Activated CD8-positive, alpha-beta memory T cell treated with anti-CD3 and anti-CD28 coated beads for 1 hour (primary cell): ENCODE data around the gene C2orf92.
"Not testable (repeated sequence)": the region's sequence is repeated elsewhere in the genome, so short reads cannot be mapped to it uniquely, and the experiment has no call there.

Source experiments
- DNase-seq, 2 donors: peaks; one replicate each; pipeline ENCODE4 v3.0.0-alpha.2; 2020; ENCODE audit warnings: low read depth in 1 of 2; ENCODE audit errors: extremely low read depth in 1 of 2

The C2orf92 gene

DNA sequence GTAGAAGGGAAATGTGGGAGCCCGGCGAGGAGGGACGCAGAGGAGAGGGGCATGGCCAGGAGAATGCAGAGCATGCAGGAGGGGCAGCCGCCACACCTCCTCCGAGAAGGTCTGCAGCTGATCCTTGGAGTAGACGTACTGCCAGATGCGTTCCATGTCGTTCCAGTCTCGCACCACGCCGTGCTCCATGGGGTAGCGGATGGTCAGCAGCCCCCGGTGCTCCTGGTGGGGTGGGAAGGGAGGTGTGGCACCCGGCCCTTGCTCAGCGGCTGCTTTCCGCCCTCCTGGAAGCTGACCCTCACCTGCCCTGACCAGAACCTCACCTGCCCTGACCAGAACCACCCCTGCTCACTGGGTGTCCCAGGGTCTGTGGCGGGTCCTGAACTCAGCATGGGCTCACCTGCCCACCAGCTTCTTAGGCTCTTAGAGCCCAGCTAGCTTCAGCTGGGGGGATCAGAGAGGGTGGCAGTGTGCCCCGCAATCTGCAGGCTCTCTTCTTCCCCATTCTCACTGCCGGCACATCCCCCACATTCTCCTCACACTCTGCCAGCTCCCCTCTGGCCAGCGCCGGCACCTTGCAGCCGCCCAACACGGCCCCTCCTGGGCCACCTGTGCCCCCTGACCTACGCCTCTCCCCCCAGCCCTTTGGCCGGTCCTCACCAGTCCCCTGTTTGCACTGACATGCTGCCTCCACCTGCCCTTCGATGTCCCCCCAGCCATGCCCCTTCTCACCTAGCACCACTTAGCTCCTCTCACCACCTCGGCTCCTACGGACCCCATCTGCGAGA, 10.1 kb upstream of the C2orf92 start:
- DNase-seq = no peak

DNA sequence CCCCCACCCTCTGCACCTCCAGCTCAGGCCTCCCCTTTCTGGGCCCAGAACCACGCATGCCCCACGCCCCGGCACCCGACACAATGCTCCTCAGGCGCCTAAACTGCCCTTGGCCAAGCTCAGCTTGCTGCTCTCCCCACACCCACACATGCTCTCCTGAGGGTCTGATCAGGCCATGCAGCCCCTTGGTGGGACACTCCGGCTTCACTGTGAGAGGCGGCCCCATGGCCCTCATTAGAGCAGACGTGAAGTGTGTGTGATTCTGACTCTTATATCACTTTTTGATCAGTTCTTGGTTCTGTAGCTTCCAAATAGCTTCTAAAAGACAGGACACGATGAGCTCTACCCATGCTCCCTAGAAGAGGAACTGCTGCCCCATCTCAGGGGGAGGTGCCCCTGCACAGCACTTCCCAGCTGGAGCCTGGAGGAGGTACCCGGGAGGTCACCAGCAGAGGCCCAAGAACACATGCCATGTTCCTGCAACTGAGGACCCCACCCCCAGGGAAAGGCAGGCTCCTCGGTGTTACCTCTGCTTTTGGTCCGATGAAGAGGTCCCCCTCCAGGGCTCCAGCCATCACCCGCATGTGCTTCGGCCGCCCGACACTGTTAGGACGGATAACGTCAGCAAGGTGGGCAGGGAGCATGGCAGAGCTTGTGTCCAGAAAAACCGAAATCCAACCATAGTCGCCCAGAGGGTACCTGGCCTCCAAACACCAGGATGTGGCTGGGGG, 9.3 kb upstream of the C2orf92 start:
- no peak for DNase-seq

DNA sequence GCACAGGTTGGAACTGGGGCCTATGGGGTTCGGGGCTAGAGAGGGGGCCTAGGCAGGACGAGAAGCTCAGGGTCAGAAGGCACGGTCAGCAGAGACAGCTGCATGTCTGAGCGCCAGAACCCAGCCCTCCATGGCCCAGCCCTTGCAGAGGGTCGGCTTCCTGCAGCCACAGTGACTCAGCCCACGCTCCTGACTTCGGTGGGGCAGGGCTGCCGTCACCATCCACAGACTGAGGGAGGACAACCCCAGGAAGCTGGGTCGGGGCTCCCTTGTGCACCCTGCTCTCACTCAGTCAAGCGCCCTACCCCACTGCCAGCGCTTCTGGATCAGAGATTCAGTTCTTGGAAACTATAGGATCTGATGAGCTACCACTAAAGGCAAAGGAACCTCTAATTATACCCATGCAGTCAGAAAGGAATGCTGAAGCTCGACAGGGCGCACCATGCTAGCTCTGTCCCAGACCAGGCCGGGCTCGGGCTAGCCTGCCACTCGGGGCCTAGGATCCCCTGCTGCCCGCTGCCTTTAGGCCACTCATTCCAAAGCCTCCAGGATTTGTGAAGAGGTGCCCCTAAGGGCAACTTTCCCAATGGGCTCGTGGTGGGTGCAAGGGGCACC, 8.6 kb upstream of the C2orf92 start:
- DNase-seq = no peak

DNA sequence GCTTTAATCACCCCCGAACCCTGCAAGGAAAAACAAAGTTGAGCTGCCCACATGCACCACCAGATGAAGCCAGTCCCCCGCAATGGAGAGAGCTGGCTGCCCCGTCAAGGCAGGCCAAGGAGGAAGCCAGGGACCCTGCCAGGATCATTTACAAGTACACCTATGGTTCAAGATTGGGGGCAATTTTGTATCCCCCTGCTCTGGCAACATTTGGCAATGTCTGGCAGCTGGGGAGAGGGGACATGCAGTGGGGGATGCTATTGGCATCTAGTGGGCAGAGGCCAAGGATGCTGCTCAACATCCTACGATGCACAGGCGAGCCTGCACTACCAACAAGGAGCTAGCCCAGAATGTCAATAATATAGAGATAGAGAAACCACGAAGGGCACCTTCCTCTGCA, 7.6 kb upstream of the C2orf92 start:
- no peak for DNase-seq

DNA sequence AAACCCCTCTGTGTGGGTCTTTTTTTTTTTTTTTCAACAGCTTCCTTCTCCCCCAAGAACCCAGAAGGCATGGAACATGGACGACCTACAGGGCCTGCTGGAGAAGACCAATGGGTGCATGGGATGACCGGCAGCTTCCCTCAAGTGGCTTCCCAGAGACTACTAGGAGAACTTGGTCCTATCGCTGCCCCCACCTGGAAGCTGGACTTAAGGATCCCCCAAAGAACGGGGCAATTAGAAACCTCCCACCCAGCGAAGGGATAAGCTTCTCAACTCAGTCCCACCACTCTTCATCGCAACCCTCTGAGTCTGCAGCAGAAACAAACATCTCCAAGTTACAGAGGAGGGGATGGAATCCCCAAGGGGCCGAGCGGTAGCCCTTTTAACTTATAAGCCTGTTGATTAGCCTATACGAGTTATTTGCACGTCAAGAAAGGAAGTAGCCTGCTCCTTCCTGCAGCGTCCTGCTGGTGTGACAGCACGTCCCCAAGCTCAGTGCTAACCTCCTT, 7.1 kb upstream of the C2orf92 start:
- no peak for DNase-seq

DNA sequence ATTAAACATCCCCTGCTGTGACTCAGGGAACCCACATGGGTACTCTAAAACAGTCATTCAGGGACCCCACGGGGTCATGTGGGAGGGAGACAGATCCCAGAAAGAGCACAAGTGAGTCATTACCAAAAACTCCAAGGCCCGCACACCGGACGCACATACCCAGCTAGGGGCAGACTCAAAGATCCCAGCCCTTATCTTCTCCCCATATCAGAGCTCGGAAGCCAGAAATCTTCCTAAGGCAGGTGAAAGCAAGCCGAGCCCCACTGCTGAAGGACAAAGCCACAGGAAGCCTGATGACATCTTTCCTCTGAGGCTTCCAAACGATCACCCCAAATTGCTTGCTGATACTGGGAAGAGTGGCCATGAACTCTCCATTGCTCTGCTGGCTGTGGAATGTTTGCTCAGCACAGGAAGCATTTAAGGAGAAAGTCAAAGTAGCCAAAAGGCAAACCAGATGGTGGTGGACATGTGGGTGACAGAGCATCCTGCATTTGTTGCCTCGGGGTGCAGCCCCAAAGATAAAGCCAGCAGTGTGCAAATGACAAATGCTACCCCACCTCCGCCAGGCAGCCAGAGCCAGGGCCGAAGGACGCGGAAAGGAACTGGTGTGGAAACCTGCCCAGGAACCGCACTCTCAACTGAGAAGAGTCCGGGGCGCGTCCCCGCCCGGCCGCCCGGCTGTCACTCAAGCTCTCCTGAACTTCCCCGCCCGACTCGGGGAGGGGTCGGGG, 6.5 kb upstream of the C2orf92 start:
- DNase-seq = peak in 1 of 2 donors; percentile 29

DNA sequence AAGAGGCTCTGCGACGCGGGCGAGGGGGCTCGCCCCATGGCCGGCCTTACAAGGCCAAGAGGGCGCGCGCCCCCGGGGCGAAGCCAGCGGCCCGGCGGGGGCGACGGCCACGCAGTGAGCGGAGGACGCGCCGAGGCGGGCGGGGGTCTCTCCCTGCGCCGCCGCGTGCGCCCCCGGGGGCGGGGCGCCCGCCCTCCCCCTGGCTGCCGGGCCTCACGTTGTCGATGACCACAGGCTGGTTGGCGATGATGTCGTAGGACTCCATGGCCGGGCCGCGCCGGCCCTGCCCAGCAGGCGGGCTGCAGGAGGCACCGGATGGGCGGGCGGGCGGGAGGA, 5.9 kb upstream of the C2orf92 start:
- DNase-seq = no peak

DNA sequence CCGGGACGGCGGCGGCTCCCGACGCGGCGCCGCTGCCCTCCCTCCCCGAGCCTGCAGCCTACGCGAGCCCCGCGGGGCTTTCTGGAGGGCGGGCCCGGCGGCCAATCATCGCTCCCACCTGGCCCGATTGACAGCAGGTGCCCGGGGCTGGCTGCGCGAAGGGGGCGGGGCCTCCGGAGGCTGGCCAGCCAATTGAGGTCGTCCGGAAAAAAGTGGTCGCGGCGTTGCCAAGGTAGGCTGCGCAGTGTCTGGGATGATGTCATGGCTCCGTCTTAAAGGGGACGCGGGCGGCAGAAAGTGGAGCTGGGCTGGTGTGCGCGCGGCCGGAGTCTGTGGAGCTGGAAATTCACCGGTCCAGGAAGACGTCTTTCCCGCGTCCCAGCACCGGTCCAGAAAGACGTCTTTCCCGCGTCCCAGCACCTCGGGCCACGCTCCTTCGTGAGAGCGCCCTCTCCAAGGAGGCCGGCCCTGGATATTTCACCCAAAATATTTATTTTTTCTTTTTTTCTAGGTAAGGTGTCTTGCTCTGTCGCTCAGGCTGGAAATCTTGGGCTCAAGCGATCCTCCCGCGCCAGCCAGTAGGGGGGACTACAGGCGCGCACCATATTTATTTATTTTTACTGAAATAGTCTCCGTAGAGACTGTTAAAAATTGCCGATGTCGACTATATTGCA, 5.4 kb upstream of the C2orf92 start, which contains the start of gene ACTR1B:
TSS of gene ACTR1B (minus strand) at position 83 of the 674 bp plus-strand sequence. CDS start 154 bp downstream, outside the sequence.
- peak; percentile 94 to 95 for DNase-seq

DNA sequence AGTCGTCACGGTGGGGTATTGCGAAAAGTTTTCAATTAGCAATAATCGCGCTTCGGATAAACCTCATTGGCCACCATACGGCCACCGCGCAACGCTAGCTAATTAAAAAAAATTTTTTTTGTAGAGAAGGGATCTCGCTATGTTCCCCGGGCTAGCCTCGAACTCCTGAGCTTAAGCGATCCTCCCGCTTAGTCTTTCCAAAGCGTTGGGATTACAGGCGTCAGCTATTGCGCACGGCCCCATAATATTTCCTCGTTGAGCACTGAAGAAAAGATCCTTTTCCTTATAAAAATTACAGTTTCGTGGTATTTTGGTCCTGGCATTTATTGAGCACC, 4.9 kb upstream of the C2orf92 start:
- no peak for DNase-seq

DNA sequence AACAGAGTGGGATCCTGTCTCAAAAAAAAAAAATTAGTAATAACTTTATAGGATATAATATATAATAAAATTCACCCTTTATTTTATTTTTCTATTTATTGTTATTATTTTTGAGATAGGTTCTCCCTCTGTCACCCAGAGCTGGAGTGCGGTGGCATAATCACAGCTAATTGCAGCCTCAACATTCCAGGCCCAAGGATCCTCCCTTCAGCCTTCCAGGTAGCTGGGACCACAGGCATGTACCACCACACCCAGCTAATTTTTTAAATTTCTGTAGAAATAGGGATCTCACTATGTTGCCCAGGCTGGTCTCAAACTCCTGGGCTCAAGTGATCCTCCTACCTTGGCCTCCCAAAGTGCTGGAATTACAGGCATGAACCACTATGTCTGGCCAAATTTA, 958 bp downstream of the C2orf92 start:
- DNase-seq = no peak

DNA sequence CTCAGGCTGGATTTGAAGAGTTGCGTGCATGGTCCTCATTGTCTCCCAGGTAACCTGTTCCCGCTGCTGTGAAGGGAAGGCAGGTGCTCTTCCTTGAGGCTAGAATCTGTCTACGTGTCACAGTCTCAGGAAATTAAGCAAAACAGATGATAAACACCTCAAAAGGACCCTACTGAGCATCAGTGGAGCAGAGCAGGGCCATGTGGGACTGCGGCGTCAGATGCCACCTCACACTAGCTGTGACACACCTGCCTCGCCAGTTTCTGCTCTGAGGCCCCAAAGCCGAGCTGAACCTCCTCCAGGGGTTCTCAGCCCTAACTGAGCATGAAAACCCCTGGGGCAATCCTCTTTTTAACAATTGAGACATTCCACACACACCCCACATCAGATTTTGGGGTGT, 2.0 kb downstream of the C2orf92 start:
- DNase-seq = no peak

DNA sequence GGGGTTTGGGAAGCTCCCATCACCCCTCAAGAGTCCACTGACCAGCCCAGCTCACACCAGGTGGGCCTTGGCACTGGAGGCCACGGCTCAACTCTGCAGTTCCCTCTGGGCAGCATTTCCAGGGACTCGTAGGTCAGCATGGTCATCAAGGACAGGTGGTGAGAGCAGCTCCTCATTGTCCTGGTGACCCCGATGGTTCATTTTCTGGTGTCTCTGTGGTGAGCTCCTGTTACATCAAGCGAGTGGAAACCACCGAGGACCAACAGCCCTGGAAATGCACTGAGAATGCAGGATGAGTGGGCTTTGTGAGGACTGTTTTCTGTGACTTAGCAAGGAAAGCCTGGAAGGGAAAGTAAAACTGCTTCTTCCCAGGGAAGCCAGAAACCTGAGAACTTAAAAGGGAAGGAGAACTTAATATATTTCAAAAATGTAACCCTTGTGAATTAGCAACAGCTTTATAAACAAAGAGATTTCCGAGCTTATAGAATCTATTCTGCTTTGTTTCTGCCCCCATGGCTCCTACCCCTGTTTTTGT, 3.2 kb downstream of the C2orf92 start:
- not testable (repeated sequence) for DNase-seq

DNA sequence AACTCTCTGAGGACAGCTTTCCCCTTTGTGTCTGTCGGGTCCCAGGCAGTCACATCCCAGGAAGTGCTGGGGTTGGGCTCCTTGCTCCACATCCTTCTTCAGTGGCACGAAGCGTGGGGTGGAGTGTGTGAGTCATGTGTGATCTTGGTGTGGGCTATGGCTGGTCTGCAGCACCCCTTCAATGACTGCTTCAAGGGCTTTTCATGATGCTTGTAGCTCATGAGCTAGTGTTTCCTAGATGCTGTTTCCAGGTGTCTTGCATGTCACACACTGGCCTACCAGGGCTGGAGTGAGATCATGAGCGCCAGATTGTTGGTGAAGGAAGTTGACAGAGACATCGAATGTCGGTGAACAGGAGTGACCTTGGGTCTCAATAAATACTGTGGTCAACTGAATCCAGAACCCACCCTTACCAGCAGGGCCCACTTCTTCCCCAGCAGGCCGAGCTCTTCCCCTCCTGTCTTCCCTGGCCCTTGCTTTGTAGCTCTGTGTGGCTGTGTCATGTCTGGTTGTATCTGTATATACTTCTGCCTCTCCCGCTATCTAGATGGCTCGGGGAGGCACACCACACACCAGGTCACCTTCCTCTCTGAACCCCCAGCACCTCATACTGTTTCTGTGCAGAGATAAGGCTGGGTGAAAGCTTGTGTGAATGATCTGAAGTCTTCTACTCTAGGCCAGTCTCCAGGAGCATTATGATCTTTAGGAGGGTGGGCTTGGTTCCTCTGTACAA, 3.8 kb downstream of the C2orf92 start:
- DNase-seq = no peak

DNA sequence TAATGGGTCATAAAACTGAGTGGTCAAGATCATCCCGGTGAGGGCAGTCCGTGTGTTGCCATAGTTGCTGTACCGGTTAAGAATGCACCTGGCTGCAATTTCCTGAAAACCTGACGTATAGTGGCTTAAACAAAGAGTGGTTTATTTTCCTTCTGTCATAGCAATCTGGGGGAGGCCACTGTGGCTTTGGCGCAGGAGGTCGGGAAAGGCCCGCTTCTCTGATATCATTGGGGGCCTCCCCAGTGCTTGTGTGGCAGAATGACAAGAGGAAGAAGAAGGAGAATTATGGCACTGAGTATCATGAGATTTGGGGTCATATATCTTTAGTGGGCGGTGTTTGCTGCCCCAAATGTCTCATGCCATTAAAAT, 4.4 kb downstream of the C2orf92 start:
- DNase-seq = no peak

DNA sequence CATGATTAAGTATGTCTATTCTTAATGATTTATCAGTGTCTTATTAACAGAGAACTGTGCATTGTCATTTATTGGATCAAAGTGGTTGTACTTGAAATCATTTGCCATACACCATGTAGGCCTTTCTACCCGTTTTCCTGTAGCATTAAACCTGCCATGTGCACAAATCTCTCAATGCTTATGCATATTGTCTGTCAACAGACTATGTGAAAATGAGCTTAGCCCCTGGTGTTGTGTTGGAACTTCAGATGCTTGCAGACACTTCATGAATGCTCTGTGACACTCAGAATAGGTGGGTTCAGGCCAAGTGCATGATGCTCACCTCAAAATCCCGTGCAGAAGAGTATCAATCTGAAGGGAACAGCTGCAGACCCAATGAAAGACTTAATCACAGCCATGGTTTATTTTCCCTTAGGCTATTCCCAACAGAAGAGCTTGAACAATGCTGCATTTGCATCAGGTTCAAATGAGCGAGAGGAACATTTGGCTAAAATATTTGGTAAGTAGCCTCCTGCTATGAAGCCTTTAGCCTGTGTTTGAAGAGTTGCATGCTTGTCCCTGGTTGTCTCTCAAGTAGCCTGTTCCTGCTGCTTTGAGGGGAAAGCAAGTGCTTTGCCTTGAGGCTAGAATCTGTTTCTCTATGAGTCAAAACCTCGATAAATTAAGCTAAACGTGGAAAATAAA, 6.1 kb downstream of the C2orf92 start:
- no peak for DNase-seq

DNA sequence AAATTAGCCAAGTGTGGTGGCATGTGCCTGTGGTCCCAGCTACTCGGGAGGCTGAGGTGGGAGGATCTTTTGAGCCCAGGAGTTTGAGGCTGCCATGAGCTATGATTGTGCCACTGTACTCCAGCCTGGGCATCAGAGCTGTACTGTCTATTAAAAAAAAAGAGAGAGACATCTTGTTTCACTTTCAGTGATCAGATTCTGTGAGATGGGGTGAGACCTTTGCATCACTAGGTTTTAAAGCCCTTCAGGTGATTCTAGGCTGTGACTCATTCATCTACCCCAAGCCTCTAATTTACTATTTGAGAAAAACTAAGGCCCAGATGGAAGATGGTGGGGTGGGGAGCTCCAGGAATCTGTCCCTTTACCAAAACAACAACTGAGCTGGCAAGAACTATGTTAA, 7.1 kb downstream of the C2orf92 start:
- DNase-seq = no peak

DNA sequence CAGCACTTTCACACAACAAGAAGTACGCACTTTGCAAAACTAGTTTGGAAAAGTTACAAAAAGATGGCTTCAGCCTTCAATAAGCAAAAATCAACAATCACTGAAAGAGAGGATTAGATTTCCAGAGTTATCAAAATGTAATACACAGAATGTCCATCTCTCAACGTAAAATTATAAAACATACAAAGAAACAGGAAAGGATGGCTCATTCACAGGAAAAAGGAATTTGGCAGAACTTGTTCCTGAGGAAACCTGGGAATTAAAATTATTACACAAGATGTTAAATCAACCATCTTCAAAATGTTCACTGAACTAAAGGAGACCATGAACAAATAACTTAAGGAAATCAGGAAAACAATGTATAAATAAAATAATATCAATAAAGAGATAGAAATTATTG, 8.0 kb downstream of the C2orf92 start:
- no peak for DNase-seq

DNA sequence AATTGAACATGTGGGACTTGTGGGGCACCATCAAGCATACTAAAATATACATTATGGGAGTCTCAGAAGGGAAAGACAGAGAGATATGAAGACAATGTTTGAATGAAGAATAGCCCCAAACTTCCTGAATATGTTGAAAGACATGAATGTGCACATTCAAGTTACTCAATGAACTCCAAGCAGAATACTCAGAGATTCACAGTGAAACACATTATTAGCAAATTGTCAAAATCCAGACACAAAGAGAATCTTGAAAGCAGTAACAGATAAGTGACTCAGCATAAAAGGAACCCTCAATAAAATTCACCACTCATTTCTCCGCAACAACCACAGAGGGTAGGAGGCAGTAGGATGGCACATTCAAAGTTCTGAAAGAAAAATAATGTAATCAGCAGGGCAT, 8.8 kb downstream of the C2orf92 start:
- DNase-seq = no peak

DNA sequence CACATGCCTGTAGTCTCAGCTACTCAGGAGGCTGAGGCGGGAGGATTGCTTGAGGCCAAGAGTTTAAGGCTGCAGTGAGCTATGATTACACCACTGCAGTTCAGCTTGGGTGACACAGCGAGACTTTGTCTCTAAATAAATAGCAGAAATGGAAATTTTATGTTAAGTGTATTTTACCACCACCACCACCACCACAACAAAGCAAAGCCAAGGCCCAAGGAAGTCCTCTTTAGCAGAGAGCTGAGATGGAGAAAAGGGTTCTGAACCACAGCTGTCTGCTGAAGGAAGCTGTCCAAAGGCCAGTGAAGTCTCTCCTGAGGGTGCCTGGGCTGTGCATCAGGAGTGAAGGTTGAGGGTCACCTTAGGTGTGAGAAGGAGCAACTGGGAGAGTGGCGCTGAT, 17.7 kb downstream of the C2orf92 start:
- not testable (repeated sequence) for DNase-seq
